ENCODE results near the gene RGS19. TPM values are rescaled to one million over a fixed set of nuclear protein-coding genes. Genes with fewer than 3 reads are reported as not detected.

RGS19 gene
- polyA plus RNA-seq, 1 donor (not counting 4 experiments of a cell fraction or from before 2014, with no cell fraction given), result 11.8 TPM

GRCh38 chr20:64053841-64054661 lies 25.3 kb downstream of the RGS19 start:
- H3K9me1 ChIP-seq (ENCODE audit: control insufficient read depth, extremely low read depth, insufficient read depth, low read length), result no peaks in the 10 kb centered on the region
- no peak for DNase-seq (ENCODE audit: low read depth, low spot score)
- H3K9me3 ChIP-seq (ENCODE audit: control insufficient read depth, low read depth, low read length), result no peaks in the 10 kb centered on the region
- H2AFZ ChIP-seq (ENCODE audit: control insufficient read depth, low read length), result no peak overlapping the region
- H3K9ac ChIP-seq (ENCODE audit: control insufficient read depth, extremely low read depth, insufficient read depth, low read length), result no peak overlapping the region
- H3K27ac ChIP-seq (ENCODE audit: control insufficient read depth, insufficient read depth, low read length), result no peak overlapping the region
- H3K4me3 ChIP-seq (ENCODE audit: control insufficient read depth in 2 of 3, extremely low read depth in 1 of 3, insufficient read depth in 2 of 3, low read depth in 1 of 3, low read length in 3 of 3), result no peak overlapping the region
- TF ChIP-seq EZH2 (IDR thresholded peaks at IDR 0.05; ENCODE audit: low read length) (no peak), CTCF (optimal IDR thresholded peaks at IDR 0.05 in 1 of 3, IDR thresholded peaks at IDR 0.05 in 1 of 3, conservative IDR thresholded peaks at IDR 0.05 in 1 of 3; ENCODE audit: extremely low read depth in 1 of 3, insufficient read depth in 2 of 3, low read length in 3 of 3) (peak in 2 of 3 experiments; percentile 33 to 37)
- H3K27me3 ChIP-seq (ENCODE audit: control insufficient read depth, extremely low read depth, insufficient read depth, low read length), result peaks cover 12% of the 10 kb centered on the region
- no peaks in the 10 kb centered on the region for H3K79me2 ChIP-seq (ENCODE audit: control insufficient read depth, insufficient read depth, low read length)
- H4K20me1 ChIP-seq (ENCODE audit: control insufficient read depth, extremely low read depth, insufficient read depth, low read length), result peaks cover 2% of the 10 kb centered on the region
- H3K36me3 ChIP-seq (ENCODE audit: control insufficient read depth in 2 of 2, extremely low read depth in 1 of 2, insufficient read depth in 2 of 2, low read length in 2 of 2), result no peaks in the 10 kb centered on the region
- dilution Hi-C loops (cut with MboI; ENCODE audit: extremely low pct_ligation_motif_present, low sequenced_read_pairs), result no loop called here
- no peak overlapping the region for H3K4me2 ChIP-seq (ENCODE audit: control insufficient read depth, extremely low read depth, insufficient read depth, low read depth, low read length)
- H3K4me1 ChIP-seq (ENCODE audit: control insufficient read depth, extremely low read depth, insufficient read depth, low read length), result peaks cover 28% of the 10 kb centered on the region
- FAIRE-seq, result no peak

- Histone ChIP-seq H4K20me1 (ENCODE audit: control insufficient read depth, extremely low read depth, insufficient read depth, low read length) (peaks cover 2% of the 10 kb centered on the region), H2AFZ (ENCODE audit: control insufficient read depth, low read length) (no peak overlapping the region), H3K9ac (ENCODE audit: control insufficient read depth, extremely low read depth, insufficient read depth, low read length) (no peak overlapping the region), H3K79me2 (ENCODE audit: control insufficient read depth, insufficient read depth, low read length) (no peaks in the 10 kb centered on the region), H3K4me3 (ENCODE audit: control insufficient read depth in 2 of 3, extremely low read depth in 1 of 3, insufficient read depth in 2 of 3, low read depth in 1 of 3, low read length in 3 of 3) (no peak overlapping the region), H3K9me3 (ENCODE audit: control insufficient read depth, low read depth, low read length) (no peaks in the 10 kb centered on the region), H3K4me2 (ENCODE audit: control insufficient read depth, extremely low read depth, insufficient read depth, low read depth, low read length) (no peak overlapping the region), H3K4me1 (ENCODE audit: control insufficient read depth, extremely low read depth, insufficient read depth, low read length) (peaks cover 28% of the 10 kb centered on the region), H3K27ac (ENCODE audit: control insufficient read depth, insufficient read depth, low read length) (no peak overlapping the region), H3K27me3 (ENCODE audit: control insufficient read depth, extremely low read depth, insufficient read depth, low read length) (peaks cover 18% of the 10 kb centered on the region), H3K9me1 (ENCODE audit: control insufficient read depth, extremely low read depth, insufficient read depth, low read length) (no peaks in the 10 kb centered on the region), H3K36me3 (ENCODE audit: control insufficient read depth in 2 of 2, extremely low read depth in 1 of 2, insufficient read depth in 2 of 2, low read length in 2 of 2) (no peaks in the 10 kb centered on the region)
- dilution Hi-C loops (cut with MboI; ENCODE audit: extremely low pct_ligation_motif_present, low sequenced_read_pairs), result no loop called here
- TF ChIP-seq EZH2 (IDR thresholded peaks at IDR 0.05; ENCODE audit: low read length) (no peak), CTCF (optimal IDR thresholded peaks at IDR 0.05 in 1 of 3, IDR thresholded peaks at IDR 0.05 in 1 of 3, conservative IDR thresholded peaks at IDR 0.05 in 1 of 3; ENCODE audit: extremely low read depth in 1 of 3, insufficient read depth in 2 of 3, low read length in 3 of 3) (peak in 1 of 3 experiments; percentile 2)
- DNase-seq (ENCODE audit: low read depth, low spot score) (no peak), FAIRE-seq (no peak)
Observed at GRCh38 chr20:64052987-64053840, 26.1 kb downstream of the RGS19 start.
